GM10847 (cell line): ENCODE measurements around the gene NOXA1.

Source experiments
- POLR2A ChIP-seq: IDR thresholded peaks from 2 replicates; pipeline ENCODE4 v1.6.1; 2011; ENCODE audit not compliant: insufficient read length; ENCODE audit errors: extremely low read depth

Gene NOXA1

GRCh38 chr9:137439158-137439714, 16.0 kb downstream of the NOXA1 start:
- no peak for TF ChIP-seq POLR2A

- TF ChIP-seq POLR2A, result no peak
Observed at GRCh38 chr9:137441289-137441934, 18.2 kb downstream of the NOXA1 start, which contains the start of gene ENTPD8. Gene ENTPD8, minus strand, starts transcription at chr9:137441357. Its CDS starts 3,072 bp downstream, at chr9:137438285.

GRCh38 chr9:137441935-137442321, 18.7 kb downstream of the NOXA1 start:
- no peak for TF ChIP-seq POLR2A

GRCh38 chr9:137444106-137444790, 21.1 kb downstream of the NOXA1 start:
- no peak for TF ChIP-seq POLR2A

GRCh38 chr9:137445275-137445807, 22.1 kb downstream of the NOXA1 start:
- no peak for TF ChIP-seq POLR2A

- no peak for TF ChIP-seq POLR2A
Observed at GRCh38 chr9:137445930-137446431, 22.8 kb downstream of the NOXA1 start.

GRCh38 chr9:137446851-137447471, 23.8 kb downstream of the NOXA1 start:
- TF ChIP-seq POLR2A, result no peak

GRCh38 chr9:137447722-137448601, 24.8 kb downstream of the NOXA1 start:
- no peak for TF ChIP-seq POLR2A

- no peak for TF ChIP-seq POLR2A
Observed at GRCh38 chr9:137448602-137448962, 25.4 kb downstream of the NOXA1 start.

GRCh38 chr9:137449081-137449844, 26.1 kb downstream of the NOXA1 start:
- no peak for TF ChIP-seq POLR2A

GRCh38 chr9:137449931-137450538, 26.8 kb downstream of the NOXA1 start:
- TF ChIP-seq POLR2A, result no peak

GRCh38 chr9:137452006-137452760, 29.0 kb downstream of the NOXA1 start:
- TF ChIP-seq POLR2A, result no peak
